Measurements from ENCODE around the gene CDH12.

Gene CDH12

GRCh38 chr5:21910731-21911130 lies 942.4 kb downstream of the CDH12 start:
- H3K36me3 ChIP-seq (ENCODE audit: insufficient read depth, low read length): no peaks in the 10 kb centered on the region
- no peaks in the 10 kb centered on the region for H3K4me1 ChIP-seq (ENCODE audit: insufficient read depth, low read length, severe bottlenecking)
- no peaks in the 10 kb centered on the region for H3K9me3 ChIP-seq (ENCODE audit: low read length)
- no peaks in the 10 kb centered on the region for H3K79me2 ChIP-seq (ENCODE audit: insufficient read depth, low read length)
- H4K20me1 ChIP-seq (ENCODE audit: insufficient read depth, low read length): no peaks in the 10 kb centered on the region
- no peak overlapping the region for H3K9ac ChIP-seq (ENCODE audit: low read length)
- no peaks in the 10 kb centered on the region for H3K9me2 ChIP-seq (ENCODE audit: low read depth, low read length)
- no peak overlapping the region for H2AFZ ChIP-seq (ENCODE audit: low read length)
- H3K4me2 ChIP-seq (ENCODE audit: low read length): no peak overlapping the region
- TF ChIP-seq CTCF (IDR thresholded peaks at IDR 0.05; ENCODE audit: low read length): no peak
- no peak for TF ChIP-seq EZH2 (IDR thresholded peaks at IDR 0.05; ENCODE audit: borderline replicate concordance, low read length)
- no peak overlapping the region for H3K4me3 ChIP-seq (ENCODE audit: low read depth, low read length, poor library complexity, severe bottlenecking)
- no peak overlapping the region for H3K27ac ChIP-seq (ENCODE audit: low read depth, low read length, poor library complexity, severe bottlenecking)
- no peaks in the 10 kb centered on the region for H3F3A ChIP-seq (ENCODE audit: insufficient read depth, low read length)
- H3K27me3 ChIP-seq (ENCODE audit: insufficient read depth, low read length): no peaks in the 10 kb centered on the region

- Histone ChIP-seq H3K4me2 (ENCODE audit: low read length) (no peak overlapping the region), H3K27ac (ENCODE audit: low read depth, low read length, poor library complexity, severe bottlenecking) (no peak overlapping the region), H3K27me3 (ENCODE audit: insufficient read depth, low read length) (no peaks in the 10 kb centered on the region), H3K9me2 (ENCODE audit: low read depth, low read length) (no peaks in the 10 kb centered on the region), H3K4me3 (ENCODE audit: low read depth, low read length, poor library complexity, severe bottlenecking) (no peak overlapping the region), H2AFZ (ENCODE audit: low read length) (no peak overlapping the region), H4K20me1 (ENCODE audit: insufficient read depth, low read length) (no peaks in the 10 kb centered on the region), H3F3A (ENCODE audit: insufficient read depth, low read length) (no peaks in the 10 kb centered on the region), H3K36me3 (ENCODE audit: insufficient read depth, low read length) (no peaks in the 10 kb centered on the region), H3K4me1 (ENCODE audit: insufficient read depth, low read length, severe bottlenecking) (no peaks in the 10 kb centered on the region), H3K9ac (ENCODE audit: low read length) (no peak overlapping the region), H3K79me2 (ENCODE audit: insufficient read depth, low read length) (no peaks in the 10 kb centered on the region), H3K9me3 (ENCODE audit: low read length) (no peaks in the 10 kb centered on the region)
- TF ChIP-seq CTCF (IDR thresholded peaks at IDR 0.05; ENCODE audit: low read length) (no peak), EZH2 (IDR thresholded peaks at IDR 0.05; ENCODE audit: borderline replicate concordance, low read length) (no peak)
Observed at GRCh38 chr5:21895766-21896350, 957.3 kb downstream of the CDH12 start.

DNA sequence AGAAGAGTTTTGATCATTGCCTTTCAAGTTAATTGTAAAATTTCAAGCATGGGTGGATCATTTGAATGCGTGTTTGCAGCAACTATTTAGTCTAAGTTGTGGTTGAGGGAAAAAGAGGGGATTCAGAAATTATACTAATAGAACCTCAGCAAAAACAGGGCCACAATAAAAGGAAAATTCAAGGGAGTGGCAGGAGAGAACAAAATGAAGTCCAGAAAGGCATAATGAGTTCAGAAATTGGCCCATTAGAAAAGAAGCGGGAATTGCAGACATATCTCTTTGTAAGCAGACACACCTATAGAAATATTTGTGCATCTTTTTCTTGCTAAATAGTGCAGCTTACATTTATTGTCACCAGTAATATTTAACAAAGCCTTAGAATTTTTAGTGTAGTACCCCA lies 960.0 kb downstream of the CDH12 start:
- H3F3A ChIP-seq (ENCODE audit: insufficient read depth, low read length): no peaks in the 10 kb centered on the region
- H3K4me1 ChIP-seq (ENCODE audit: insufficient read depth, low read length, severe bottlenecking): no peaks in the 10 kb centered on the region
- no peaks in the 10 kb centered on the region for H3K79me2 ChIP-seq (ENCODE audit: insufficient read depth, low read length)
- no peak overlapping the region for H3K9ac ChIP-seq (ENCODE audit: low read length)
- no peak overlapping the region for H3K4me3 ChIP-seq (ENCODE audit: low read depth, low read length, poor library complexity, severe bottlenecking)
- no peaks in the 10 kb centered on the region for H3K9me3 ChIP-seq (ENCODE audit: low read length)
- H3K27ac ChIP-seq (ENCODE audit: low read depth, low read length, poor library complexity, severe bottlenecking): no peak overlapping the region
- H3K4me2 ChIP-seq (ENCODE audit: low read length): no peak overlapping the region
- H3K36me3 ChIP-seq (ENCODE audit: insufficient read depth, low read length): no peaks in the 10 kb centered on the region
- H2AFZ ChIP-seq (ENCODE audit: low read length): no peak overlapping the region
- H4K20me1 ChIP-seq (ENCODE audit: insufficient read depth, low read length): no peaks in the 10 kb centered on the region
- no peaks in the 10 kb centered on the region for H3K27me3 ChIP-seq (ENCODE audit: insufficient read depth, low read length)
- no peaks in the 10 kb centered on the region for H3K9me2 ChIP-seq (ENCODE audit: low read depth, low read length)
- TF ChIP-seq EZH2 (IDR thresholded peaks at IDR 0.05; ENCODE audit: borderline replicate concordance, low read length) (no peak), CTCF (IDR thresholded peaks at IDR 0.05; ENCODE audit: low read length) (no peak)

All from OCI-LY1 (cell line).